GM10248 (cell line): ENCODE results near the gene TRAM2.
A peak's percentile ranks its signal among the peaks of the same experiment; 100 is the strongest.

ENCODE experiments used
- CTCF ChIA-PET: fragments of 300-600 bp; sonication (Branson Sonifier 250); formaldehyde crosslinking; extraction: SDS; loops from one replicate; lab custom pipeline; 2021; ENCODE audit warnings: antibody characterized with exemption; lab: Yijun Ruan, JAX
- POLR2A ChIA-PET: fragments of 350-650 bp; sonication (Branson Sonifier 250); formaldehyde crosslinking; extraction: SDS; loops from one replicate; lab custom pipeline; 2020; ENCODE audit warnings: antibody characterized with exemption; lab: Yijun Ruan, JAX
- DNase-seq: peaks from one replicate; pipeline ENCODE4 v3.0.0; 2012; ENCODE audit errors: extremely low spot score
- TF ChIP-seq, protein P1 (sequence below): IDR thresholded peaks from 2 replicates; pipeline ENCODE4 v1.5.1; 2012; ENCODE audit warnings: mild to moderate bottlenecking, low read depth; ENCODE audit errors: extremely low read depth, missing control alignments, control extremely low read depth

TRAM2 gene

DNA sequence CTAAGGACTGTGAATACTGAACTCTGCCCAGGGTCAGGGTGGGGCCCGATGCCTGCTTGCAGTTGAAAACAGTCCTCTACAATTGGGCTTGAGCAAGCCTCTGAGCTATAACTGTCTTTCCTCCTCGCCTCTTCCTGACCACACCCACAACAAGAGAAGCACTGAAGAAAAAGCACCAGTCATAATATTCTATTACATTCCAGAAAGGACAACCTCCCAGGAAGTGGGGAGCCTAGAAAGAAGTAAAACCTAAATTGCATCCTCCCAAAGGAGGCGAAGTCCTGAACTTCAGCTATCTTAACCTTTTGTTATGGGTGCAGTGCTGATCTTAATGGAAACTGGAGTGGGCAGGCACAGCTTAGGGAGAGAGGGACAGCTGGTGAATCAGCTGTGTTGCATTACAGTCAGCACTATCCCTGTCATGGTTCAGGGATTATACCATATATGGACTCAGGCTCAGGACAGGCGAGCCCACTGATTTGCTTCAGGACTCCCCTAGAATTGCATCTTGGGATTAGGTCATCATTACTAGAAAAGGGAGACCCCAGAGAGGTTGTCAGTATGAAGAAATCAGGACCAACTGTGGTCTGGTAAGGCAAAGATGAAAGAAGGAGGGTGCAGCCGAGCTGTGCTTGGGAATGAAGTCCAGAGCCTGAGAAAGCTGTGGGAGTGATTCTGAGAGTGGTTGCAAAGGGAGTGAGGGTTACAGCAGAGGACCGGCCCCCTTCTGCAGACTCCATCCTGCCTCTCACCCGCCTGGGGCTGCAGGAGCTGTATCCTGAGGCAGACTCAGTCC lies 18.3 kb upstream of the TRAM2 start:
- TF ChIP-seq, protein P1, sequence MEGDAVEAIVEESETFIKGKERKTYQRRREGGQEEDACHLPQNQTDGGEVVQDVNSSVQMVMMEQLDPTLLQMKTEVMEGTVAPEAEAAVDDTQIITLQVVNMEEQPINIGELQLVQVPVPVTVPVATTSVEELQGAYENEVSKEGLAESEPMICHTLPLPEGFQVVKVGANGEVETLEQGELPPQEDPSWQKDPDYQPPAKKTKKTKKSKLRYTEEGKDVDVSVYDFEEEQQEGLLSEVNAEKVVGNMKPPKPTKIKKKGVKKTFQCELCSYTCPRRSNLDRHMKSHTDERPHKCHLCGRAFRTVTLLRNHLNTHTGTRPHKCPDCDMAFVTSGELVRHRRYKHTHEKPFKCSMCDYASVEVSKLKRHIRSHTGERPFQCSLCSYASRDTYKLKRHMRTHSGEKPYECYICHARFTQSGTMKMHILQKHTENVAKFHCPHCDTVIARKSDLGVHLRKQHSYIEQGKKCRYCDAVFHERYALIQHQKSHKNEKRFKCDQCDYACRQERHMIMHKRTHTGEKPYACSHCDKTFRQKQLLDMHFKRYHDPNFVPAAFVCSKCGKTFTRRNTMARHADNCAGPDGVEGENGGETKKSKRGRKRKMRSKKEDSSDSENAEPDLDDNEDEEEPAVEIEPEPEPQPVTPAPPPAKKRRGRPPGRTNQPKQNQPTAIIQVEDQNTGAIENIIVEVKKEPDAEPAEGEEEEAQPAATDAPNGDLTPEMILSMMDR = no peak
- ChIA-PET CTCF (interaction anchor here (0.8 to 6.5 kb wide), 14 partner anchors 9 to 331 kb away, joined by 3 to 66 read pairs (median 6); partner anchors contain the start of gene EFHC1), POLR2A (no interaction called here)
- DNase-seq = peak; percentile 53

DNA sequence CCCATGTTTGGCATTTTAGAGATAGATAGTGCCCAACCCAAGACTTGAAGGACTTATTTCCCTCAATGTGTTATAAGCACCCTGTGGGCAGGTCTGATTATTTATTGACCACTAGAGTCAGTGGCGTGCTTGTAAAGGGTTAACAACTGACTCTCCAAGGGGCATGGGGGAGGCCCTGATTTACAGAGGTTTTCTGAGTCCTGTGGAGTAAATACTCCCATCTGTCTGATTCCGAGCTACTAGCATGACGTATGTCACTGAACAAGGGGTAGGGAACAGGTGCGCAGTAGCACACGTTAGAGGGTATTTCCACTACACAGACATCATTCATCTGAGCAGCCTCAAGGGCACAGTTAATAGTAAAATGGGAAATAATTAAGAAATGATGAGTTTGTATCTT lies 17.4 kb upstream of the TRAM2 start:
- TF ChIP-seq, protein P1 = no peak
- CTCF ChIA-PET = interaction anchor here (1.1 to 6.5 kb wide), 9 partner anchors 10 to 330 kb away, joined by 3 to 66 read pairs (median 8); partner anchors contain the start of gene EFHC1
- POLR2A ChIA-PET = no interaction called here
- no peak for DNase-seq

DNA sequence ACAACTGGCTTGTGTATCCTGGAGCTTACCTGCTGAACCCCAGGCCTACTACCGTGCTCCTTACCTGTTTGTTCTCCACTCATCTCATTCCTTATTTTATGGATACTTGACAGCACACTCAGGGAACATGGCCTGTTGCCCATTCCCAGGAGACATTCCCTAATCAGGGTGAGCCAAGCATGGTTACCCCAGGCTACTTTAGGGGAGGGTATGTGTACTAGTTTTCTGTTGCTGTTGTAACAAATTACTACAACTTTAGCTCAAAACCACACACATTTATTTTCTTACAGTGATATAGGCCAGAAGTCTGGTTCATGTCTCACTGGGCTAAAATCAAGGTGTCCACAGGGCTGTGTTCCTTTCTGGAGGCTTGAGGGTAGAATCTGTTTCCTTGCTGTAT lies 15.0 kb upstream of the TRAM2 start:
- TF ChIP-seq, protein P1 = no peak
- POLR2A ChIA-PET = no interaction called here
- no peak for DNase-seq
- CTCF ChIA-PET = interaction anchor here (0.9 to 3.9 kb wide), 7 partner anchors 11 to 184 kb away, joined by 3 to 30 read pairs (median 3); no protein-coding TSS in a partner anchor

DNA sequence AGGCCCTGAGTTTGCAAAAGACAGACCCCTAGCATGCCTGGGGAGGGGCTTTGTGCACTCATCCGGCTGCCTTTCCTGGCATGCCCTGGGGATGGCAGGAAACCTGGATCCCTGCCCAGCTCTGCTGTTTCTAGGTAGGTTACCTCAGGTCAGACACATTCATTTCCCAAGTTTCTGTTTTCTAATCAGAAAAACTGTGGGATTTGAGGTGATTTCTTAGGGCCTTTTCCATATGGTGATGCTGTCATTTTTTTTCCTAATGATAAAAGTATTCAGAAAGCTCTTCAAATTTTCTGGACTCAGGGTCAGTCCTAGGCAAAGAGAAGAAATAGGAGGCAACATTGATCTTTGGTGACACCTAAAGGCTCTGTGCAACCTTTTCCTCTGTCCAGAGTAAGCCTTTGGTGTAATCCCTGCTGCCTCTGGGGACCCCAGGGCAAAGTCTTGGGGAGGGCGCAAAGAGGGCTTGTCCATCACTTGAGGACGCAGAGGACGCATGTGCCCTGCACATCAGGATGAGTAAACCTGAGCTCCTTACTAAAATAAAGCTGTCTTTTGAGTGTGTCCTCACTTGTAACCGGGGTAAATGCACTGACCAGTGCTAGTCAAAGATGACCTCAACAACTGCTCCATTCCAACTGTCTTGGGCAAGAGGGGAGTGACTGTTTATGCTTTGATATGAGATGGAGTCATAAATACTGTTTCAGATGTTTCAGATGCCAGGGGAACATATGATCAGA lies 13.5 kb upstream of the TRAM2 start:
- no peak for DNase-seq
- TF ChIP-seq, protein P1 = peak; percentile 49
- POLR2A ChIA-PET = no interaction called here
- CTCF ChIA-PET = interaction anchor here (0.6 to 3.9 kb wide), 12 partner anchors 9 to 185 kb away, joined by 3 to 30 read pairs (median 4); partner anchors contain the start of gene TRAM2

DNA sequence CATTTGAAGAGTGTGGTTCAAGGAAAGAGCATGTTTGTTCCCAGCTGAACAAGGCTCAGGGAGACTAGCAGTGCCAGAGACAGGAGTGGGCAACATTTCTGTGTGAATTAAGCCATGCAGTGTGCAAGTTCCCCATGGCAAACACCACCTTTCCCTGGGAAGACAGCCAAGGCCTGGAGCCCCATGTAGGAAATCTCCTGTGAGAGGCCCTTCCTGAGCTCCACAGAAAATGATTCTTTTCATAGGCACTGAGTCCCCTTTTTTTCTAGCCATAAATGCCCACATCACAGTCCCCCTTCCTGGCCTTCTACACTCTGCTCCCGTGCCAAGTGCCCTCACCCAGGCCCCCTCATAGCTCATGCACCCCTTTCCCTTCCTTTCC lies 11.8 kb upstream of the TRAM2 start:
- no peak for DNase-seq
- ChIA-PET POLR2A (no interaction called here), CTCF (interaction anchor here (1.2 kb wide), 3 partner anchors 10 to 173 kb away, joined by 3 to 6 read pairs (median 3); partner anchors contain the start of gene TRAM2)
- TF ChIP-seq, protein P1 = no peak

DNA sequence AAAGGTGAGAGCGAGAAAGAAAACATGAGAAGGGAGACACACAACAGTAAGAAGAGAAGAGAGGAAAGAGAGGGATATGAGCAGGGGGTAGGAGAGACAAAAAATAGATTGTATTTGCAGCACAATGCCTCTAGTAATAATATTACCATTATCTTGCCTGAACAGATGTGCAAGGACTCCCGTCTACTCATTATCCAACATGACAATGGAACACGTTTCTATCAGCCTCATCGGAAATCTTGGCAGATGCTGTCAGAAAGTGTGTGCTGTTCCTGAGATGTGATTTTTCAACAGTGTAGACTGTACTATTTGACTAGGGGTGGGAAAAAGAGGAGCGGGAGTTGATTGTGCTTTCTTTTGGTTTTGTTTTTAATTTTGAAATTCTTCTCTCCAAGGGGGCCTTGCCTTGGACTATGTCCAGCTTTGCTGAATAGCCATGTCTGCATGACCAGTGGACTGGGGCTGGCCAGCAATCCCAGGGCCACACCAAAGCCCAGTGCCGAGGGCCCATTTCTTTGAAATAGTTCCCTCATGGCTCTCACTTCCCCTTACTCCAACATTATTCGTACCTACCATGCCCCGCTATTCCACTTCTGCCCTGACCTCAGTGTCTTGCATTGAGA lies 11.3 kb upstream of the TRAM2 start:
- CTCF ChIA-PET = interaction anchor here (1.2 kb wide), 3 partner anchors 11 to 173 kb away, joined by 3 to 6 read pairs (median 3); partner anchors contain the start of gene TRAM2
- POLR2A ChIA-PET = no interaction called here
- no peak for DNase-seq
- TF ChIP-seq, protein P1 = no peak
